ENCODE results near the gene MICAL2. TPM values are rescaled to one million over a fixed set of nuclear protein-coding genes. Genes with fewer than 3 reads are reported as not detected.

MICAL2 gene
- total RNA-seq, 8 experiments from 2014 or later: 0.71 to 33.6 (median 3.6) TPM

- Histone ChIP-seq H3K4me1 (replicated peaks in 1 of 2) (no peaks in the 10 kb centered on the region), H3K4me3 (no peak overlapping the region), H3K27ac (no peak overlapping the region)
- WGBS, 10 experiments: 20 to 100% (median 88%) methylated on average over 1 to 5 of the region's 5 CpGs
- in situ Hi-C loops (cut with MboI; ENCODE audit: low pct_unique_long_range_greater_than_20kb in 2 of 9, low sequenced_read_pairs in 9 of 9, unreplicated experiment in 9 of 9): no loop called here
- ATAC-seq (replicated peaks in 6 of 8): no peak
These were observed 85.4 kb downstream of the MICAL2 start for GRCh38 chr11:12195768-12196167.

DNA sequence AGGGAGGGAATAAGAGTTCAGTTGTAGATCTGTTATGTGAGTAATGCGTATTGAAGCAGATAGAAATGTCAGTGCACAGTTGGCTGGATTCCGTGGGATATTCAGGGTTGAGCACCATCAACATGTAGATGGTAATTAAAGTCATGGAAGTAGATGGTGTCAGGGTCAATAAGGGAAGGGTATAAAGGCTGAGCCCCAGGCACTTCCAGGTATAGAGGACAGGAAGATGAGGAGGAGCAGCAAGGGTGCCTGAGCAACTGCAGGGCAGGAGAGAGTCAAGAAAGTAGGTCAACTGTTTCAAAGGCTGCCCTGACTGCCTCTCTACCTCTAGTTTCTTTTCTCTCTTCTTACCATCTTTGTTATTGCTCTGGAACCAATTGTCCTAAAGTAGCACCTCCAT lies 85.9 kb downstream of the MICAL2 start:
- H3K27ac ChIP-seq: no peak overlapping the region
- no peaks in the 10 kb centered on the region for H3K4me1 ChIP-seq (replicated peaks in 1 of 2)
- 63 to 93% (median 81%) methylated on average over 1 to 2 of the region's 2 CpGs; no CpG with 5 or more reads in 1 of the 10 experiments for WGBS, 10 experiments

GRCh38 chr11:12196872-12197271 lies 86.5 kb downstream of the MICAL2 start:
- no peak overlapping the region for H3K4me3 ChIP-seq
- in situ Hi-C loops (cut with MboI; ENCODE audit: low pct_unique_long_range_greater_than_20kb in 2 of 9, low sequenced_read_pairs in 9 of 9, unreplicated experiment in 9 of 9): no loop called here
- no peaks in the 10 kb centered on the region for H3K4me1 ChIP-seq (replicated peaks in 1 of 2)
- H3K27ac ChIP-seq: no peak overlapping the region
- ATAC-seq (replicated peaks in 6 of 8): no peak

More for the DNA sequence above, 85.9 kb downstream of the MICAL2 start:
- no peak overlapping the region for H3K4me3 ChIP-seq
- in situ Hi-C loops (cut with MboI; ENCODE audit: low pct_unique_long_range_greater_than_20kb in 2 of 9, low sequenced_read_pairs in 9 of 9, unreplicated experiment in 9 of 9): no loop called here
- ATAC-seq (replicated peaks in 6 of 8): no peak

- in situ Hi-C loops (cut with MboI; ENCODE audit: low pct_unique_long_range_greater_than_20kb in 2 of 9, low sequenced_read_pairs in 9 of 9, unreplicated experiment in 9 of 9): no loop called here
- 60 to 92% (median 71%) methylated on average over 2 to 6 of the region's 8 CpGs; no CpG with 5 or more reads in 4 of the 10 experiments for WGBS, 10 experiments
- no peak overlapping the region for H3K4me3 ChIP-seq
- H3K27ac ChIP-seq: no peak overlapping the region
- H3K4me1 ChIP-seq (replicated peaks in 1 of 2): no peaks in the 10 kb centered on the region
- ATAC-seq (replicated peaks in 6 of 8): no peak
These were observed 88.1 kb downstream of the MICAL2 start for GRCh38 chr11:12198251-12199222.

- no peak overlapping the region for H3K4me3 ChIP-seq
- 73 to 100% (median 84%) methylated on average over 1 to 9 of the region's 13 CpGs; no CpG with 5 or more reads in 2 of the 10 experiments for WGBS, 10 experiments
- in situ Hi-C loops (cut with MboI; ENCODE audit: low pct_unique_long_range_greater_than_20kb in 2 of 9, low sequenced_read_pairs in 9 of 9, unreplicated experiment in 9 of 9): no loop called here
- H3K27ac ChIP-seq: no peak overlapping the region
- ATAC-seq (replicated peaks in 6 of 8): no peak
- no peaks in the 10 kb centered on the region for H3K4me1 ChIP-seq (replicated peaks in 1 of 2)
These were observed 89.0 kb downstream of the MICAL2 start for GRCh38 chr11:12199231-12199948.

GRCh38 chr11:12200279-12200990 lies 90.0 kb downstream of the MICAL2 start:
- in situ Hi-C loops (cut with MboI; ENCODE audit: low pct_unique_long_range_greater_than_20kb in 2 of 9, low sequenced_read_pairs in 9 of 9, unreplicated experiment in 9 of 9): no loop called here
- ATAC-seq (replicated peaks in 6 of 8): peak in 1 of 8 experiments; percentile 78
- H3K27ac ChIP-seq: no peak overlapping the region

DNA sequence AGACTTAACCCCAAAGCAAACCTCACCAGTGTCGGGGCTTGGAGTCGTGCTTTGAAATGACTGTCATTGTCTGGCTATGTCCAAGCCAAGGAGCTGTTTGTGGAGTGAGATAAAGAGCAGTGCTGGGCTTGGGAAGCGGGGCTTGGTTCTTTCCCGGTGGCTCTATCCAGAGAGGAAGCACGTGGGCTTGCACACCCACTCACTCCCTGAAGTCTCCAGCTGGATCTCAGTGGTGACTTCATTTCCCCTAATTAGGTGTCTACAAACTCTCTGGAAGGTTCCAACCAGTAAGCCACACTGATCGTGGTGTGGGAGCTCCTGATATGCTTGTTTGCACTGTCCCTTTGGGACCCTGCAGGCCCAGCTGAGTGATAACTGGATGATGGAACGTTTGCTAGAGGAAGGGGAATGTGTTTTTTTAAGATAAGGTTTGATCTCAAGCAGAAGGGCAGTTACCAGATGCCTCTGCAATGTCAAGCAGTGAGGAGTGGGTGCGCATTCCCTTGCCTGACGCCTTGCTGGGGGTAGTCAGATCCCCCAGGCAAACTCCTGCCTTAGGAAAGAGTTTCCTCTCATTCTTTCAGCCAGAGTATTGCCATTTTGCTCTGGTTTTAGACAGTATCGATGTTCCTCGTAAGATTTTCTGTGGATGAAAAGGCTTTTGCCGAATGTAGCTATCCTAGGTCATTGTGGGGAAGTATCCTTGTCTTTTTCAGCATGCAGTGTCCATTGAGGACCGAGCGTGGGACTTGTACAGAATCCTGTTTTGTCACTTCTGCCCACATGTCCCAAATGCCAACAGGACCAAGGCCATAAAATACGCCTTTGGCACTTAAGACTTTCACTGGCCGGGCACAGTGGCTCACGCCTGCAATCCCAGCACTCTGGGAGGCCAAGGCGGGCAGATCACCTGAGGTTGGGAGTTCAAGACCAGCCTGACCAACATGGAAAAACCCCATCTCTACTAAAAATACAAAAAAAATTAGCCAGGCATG lies 90.9 kb downstream of the MICAL2 start:
- H3K4me3 ChIP-seq: no peak overlapping the region
- no peaks in the 10 kb centered on the region for H3K4me1 ChIP-seq (replicated peaks in 1 of 2)
- in situ Hi-C loops (cut with MboI; ENCODE audit: low pct_unique_long_range_greater_than_20kb in 2 of 9, low sequenced_read_pairs in 9 of 9, unreplicated experiment in 9 of 9): no loop called here
- no peak overlapping the region for H3K27ac ChIP-seq
- 29 to 93% (median 87%) methylated on average over 2 to 9 of the region's 18 CpGs; no CpG with 5 or more reads in 1 of the 10 experiments for WGBS, 10 experiments
- ATAC-seq (replicated peaks in 6 of 8): peak in 3 of 8 experiments; percentile 20 to 42 (median 31)

More at GRCh38 chr11:12200279-12200990, 90.0 kb downstream of the MICAL2 start:
- Histone ChIP-seq H3K4me3 (no peak overlapping the region), H3K4me1 (replicated peaks in 1 of 2) (no peaks in the 10 kb centered on the region)
- WGBS, 10 experiments: 0 to 100% (median 88%) methylated on average over 1 to 8 of the region's 14 CpGs; no CpG with 5 or more reads in 1 of the 10 experiments

GRCh38 chr11:12202661-12203310 lies 92.4 kb downstream of the MICAL2 start:
- H3K27ac ChIP-seq: no peak overlapping the region
- H3K4me3 ChIP-seq: no peak overlapping the region
- 80 to 96% (median 88%) methylated on average over 2 to 7 of the region's 7 CpGs for WGBS, 10 experiments
- H3K4me1 ChIP-seq (replicated peaks in 1 of 2): no peaks in the 10 kb centered on the region
- in situ Hi-C loops (cut with MboI; ENCODE audit: low pct_unique_long_range_greater_than_20kb in 2 of 9, low sequenced_read_pairs in 9 of 9, unreplicated experiment in 9 of 9): no loop called here
- ATAC-seq (replicated peaks in 6 of 8): no peak

DNA sequence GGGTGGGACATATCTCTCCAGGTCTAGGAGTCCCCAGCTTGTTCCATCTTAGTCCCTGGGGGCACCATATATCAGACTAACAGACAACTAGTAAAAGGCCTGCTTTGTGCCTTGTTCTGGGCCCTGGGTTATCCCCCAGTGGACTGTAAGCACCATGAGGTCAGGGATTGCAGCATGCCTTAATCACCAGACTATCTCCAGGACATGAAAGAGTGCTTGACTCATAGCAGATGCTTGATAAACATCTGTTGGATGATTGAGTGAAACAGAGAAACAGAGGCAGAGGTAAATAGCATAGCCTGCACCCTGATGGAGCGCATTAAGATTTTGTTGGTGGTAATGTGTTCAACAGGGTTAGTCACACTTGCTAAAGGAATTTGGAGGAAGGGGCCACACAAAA lies 94.1 kb downstream of the MICAL2 start:
- H3K4me1 ChIP-seq (replicated peaks in 1 of 2): no peaks in the 10 kb centered on the region
- H3K4me3 ChIP-seq: no peak overlapping the region
- no peak overlapping the region for H3K27ac ChIP-seq
- WGBS, 10 experiments: 100% methylated on average over 1 of the region's 1 CpG; no CpG with 5 or more reads in 1 of the 10 experiments
- ATAC-seq (replicated peaks in 6 of 8): no peak
- in situ Hi-C loops (cut with MboI; ENCODE audit: low pct_unique_long_range_greater_than_20kb in 2 of 9, low sequenced_read_pairs in 9 of 9, unreplicated experiment in 9 of 9): no loop called here

GRCh38 chr11:12205330-12205729 lies 94.9 kb downstream of the MICAL2 start:
- in situ Hi-C loops (cut with MboI; ENCODE audit: low pct_unique_long_range_greater_than_20kb in 2 of 9, low sequenced_read_pairs in 9 of 9, unreplicated experiment in 9 of 9): no loop called here
- no peak overlapping the region for H3K4me3 ChIP-seq
- H3K4me1 ChIP-seq (replicated peaks in 1 of 2): no peaks in the 10 kb centered on the region
- no peak overlapping the region for H3K27ac ChIP-seq
- ATAC-seq (replicated peaks in 6 of 8): no peak

DNA sequence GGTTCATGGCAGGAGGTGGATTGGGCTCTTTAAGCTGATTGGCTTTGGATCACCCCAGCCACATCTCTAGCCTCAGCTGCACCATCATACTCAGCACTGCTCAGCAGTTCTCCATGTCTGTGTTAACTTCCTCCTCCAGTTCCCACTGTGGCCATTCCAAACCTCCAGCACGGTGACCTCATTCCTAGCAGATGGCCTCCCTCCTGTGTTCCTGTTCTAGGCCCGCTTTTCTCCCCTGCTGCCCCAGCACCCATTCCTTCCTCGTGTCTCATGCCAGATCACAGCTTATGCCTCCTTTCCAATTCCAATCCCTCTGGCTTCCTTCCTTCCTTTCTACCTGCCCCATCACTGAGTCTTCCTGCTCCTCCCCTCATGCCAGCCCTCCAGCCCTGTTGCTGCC lies 96.1 kb downstream of the MICAL2 start:
- WGBS, 10 experiments: 0 to 80% (median 58%) methylated on average over 1 to 3 of the region's 3 CpGs; no CpG with 5 or more reads in 4 of the 10 experiments
- no peak for ATAC-seq (replicated peaks in 6 of 8)
- in situ Hi-C loops (cut with MboI; ENCODE audit: low pct_unique_long_range_greater_than_20kb in 2 of 9, low sequenced_read_pairs in 9 of 9, unreplicated experiment in 9 of 9): no loop called here
- Histone ChIP-seq H3K4me3 (no peak overlapping the region), H3K27ac (no peak overlapping the region), H3K4me1 (replicated peaks in 1 of 2) (no peaks in the 10 kb centered on the region)

All from motor neuron (in vitro differentiated cells).